DMS153 treated with DMSO at 0.1 percent for 48 hours (cell line): Measurements from ENCODE around the gene AKIRIN1.
"Not testable (repeated sequence)": the region's sequence is repeated elsewhere in the genome, so short reads cannot be mapped to it uniquely, and the experiment has no call there.

Source experiments
- DNase-seq: peaks from one replicate; lab custom pipeline; 2025; ENCODE audit not compliant: unreplicated experiment; lab: John Stamatoyannopoulos, UW

The AKIRIN1 gene

GRCh38 chr1:38994196-38994595 lies 3.1 kb downstream of the AKIRIN1 start:
- no peak for DNase-seq

- DNase-seq, result no peak
Measured at GRCh38 chr1:38997034-38997900, 6.2 kb downstream of the AKIRIN1 start.

- no peak for DNase-seq
Measured at GRCh38 chr1:38997901-38998190, 6.8 kb downstream of the AKIRIN1 start.

- no peak for DNase-seq
Measured at GRCh38 chr1:39001516-39002421, 10.7 kb downstream of the AKIRIN1 start.

GRCh38 chr1:39003281-39003680 lies 12.2 kb downstream of the AKIRIN1 start:
- DNase-seq, result no peak

GRCh38 chr1:39003794-39004193 lies 12.7 kb downstream of the AKIRIN1 start:
- no peak for DNase-seq

GRCh38 chr1:39006287-39006686 lies 15.2 kb downstream of the AKIRIN1 start:
- no peak for DNase-seq

GRCh38 chr1:39006726-39007645 lies 15.9 kb downstream of the AKIRIN1 start:
- no peak for DNase-seq

- DNase-seq, result not testable (repeated sequence)
Measured at GRCh38 chr1:39014956-39015355, 23.9 kb downstream of the AKIRIN1 start.

- DNase-seq, result no peak
Measured at GRCh38 chr1:39016604-39017171, 25.6 kb downstream of the AKIRIN1 start.

- DNase-seq, result no peak
Measured at GRCh38 chr1:39017266-39017665, 26.2 kb downstream of the AKIRIN1 start.

GRCh38 chr1:39020494-39020893 lies 29.4 kb downstream of the AKIRIN1 start:
- not testable (repeated sequence) for DNase-seq

- no peak for DNase-seq
Measured at GRCh38 chr1:39021426-39021825, 30.4 kb downstream of the AKIRIN1 start.

- DNase-seq, result no peak
Measured at GRCh38 chr1:39023140-39023539, 32.1 kb downstream of the AKIRIN1 start.

GRCh38 chr1:39026051-39026865 lies 35.2 kb downstream of the AKIRIN1 start, which contains the start of gene NDUFS5:
Gene NDUFS5 (plus strand): TSS chr1:39026350. CDS start chr1:39028725, 2,375 bp downstream.
- peak; percentile 97 for DNase-seq

- peak; percentile 54 for DNase-seq
Measured at GRCh38 chr1:39026866-39027507, 35.9 kb downstream of the AKIRIN1 start.

GRCh38 chr1:39034114-39034654 lies 43.1 kb downstream of the AKIRIN1 start:
- DNase-seq, result no peak

GRCh38 chr1:39036678-39037077 lies 45.6 kb downstream of the AKIRIN1 start:
- DNase-seq, result no peak

GRCh38 chr1:39043513-39043912 lies 52.4 kb downstream of the AKIRIN1 start:
- no peak for DNase-seq
